ENCODE data around the gene PDE7B. TPM values are rescaled to one million over a fixed set of nuclear protein-coding genes. Genes with fewer than 3 reads are reported as not detected.

PDE7B gene
- total and polyA plus RNA-seq, 9 of the 15 experiments (the other 6 are each of a cell fraction or from before 2014, with no cell fraction given): 0.01 TPM; not detected in 8

- ChIA-PET POLR2A (interaction anchor here (0.9 kb wide), 1 partner anchor 14 kb away, joined by 3 read pairs; no protein-coding TSS in a partner anchor), CTCF (ENCODE audit: low intra/inter-chr PET ratio) (no interaction called here)
- no peak for ATAC-seq
- no peak overlapping the region for H3K27ac ChIP-seq (ENCODE audit: extremely low read depth, low read depth, low read length)
- H3K4me3 ChIP-seq: no peak overlapping the region
- no peak overlapping the region for H3K9ac ChIP-seq (ENCODE audit: insufficient read depth in 1 of 2, low read depth in 2 of 2, low read length in 2 of 2)
- peaks cover 2 to 4% of the 10 kb centered on the region in 2 experiments; a peak in 3 of 5 replicates for H3K27me3 ChIP-seq (ENCODE audit: control insufficient read depth in 2 of 2, insufficient read depth in 2 of 2, low read length in 2 of 2)
- no peaks in the 10 kb centered on the region for H3K4me1 ChIP-seq (replicated peaks in 1 of 2; ENCODE audit: control insufficient read depth in 2 of 2, insufficient read depth in 2 of 2, low read length in 2 of 2)
- no peak for TF ChIP-seq TCFL5 (CRISPR knock-in tag; conservative IDR thresholded peaks at IDR 0.05)
- TF ChIP-seq THRB (CRISPR knock-in tag; conservative IDR thresholded peaks at IDR 0.05): no peak
- no peak for TF ChIP-seq HDAC2 (IDR thresholded peaks at IDR 0.05)
- TF ChIP-seq LCOR (CRISPR knock-in tag; IDR thresholded peaks at IDR 0.05): no peak
- TF ChIP-seq ZNF184 (CRISPR knock-in tag; IDR thresholded peaks at IDR 0.05): no peak
- TF ChIP-seq STAT5B (CRISPR knock-in tag; IDR thresholded peaks at IDR 0.05): no peak
- TF ChIP-seq MAFF (IDR thresholded peaks at IDR 0.05; ENCODE audit: low read length): no peak
- no peak for TF ChIP-seq SMAD4 (CRISPR knock-in tag; conservative IDR thresholded peaks at IDR 0.05)
- TF ChIP-seq CEBPG (CRISPR knock-in tag; IDR thresholded peaks at IDR 0.05): no peak
- no peak for TF ChIP-seq CEBPG (tag; conservative IDR thresholded peaks at IDR 0.05 in 1 of 2, IDR thresholded peaks at IDR 0.05 in 1 of 2)
- TF ChIP-seq ZNF785 (CRISPR knock-in tag; IDR thresholded peaks at IDR 0.05): no peak
- no peak for TF ChIP-seq CHD4 (IDR thresholded peaks at IDR 0.05; ENCODE audit: insufficient read depth, insufficient replicate concordance, low read depth, low read length, poor library complexity, severe bottlenecking)
- TF ChIP-seq ZNF668 (CRISPR knock-in tag; IDR thresholded peaks at IDR 0.05): no peak
- TF ChIP-seq NKRF (IDR thresholded peaks at IDR 0.05; ENCODE audit: borderline replicate concordance): no peak
- TF ChIP-seq ZNF75A (CRISPR knock-in tag; IDR thresholded peaks at IDR 0.05): no peak
- no peak for TF ChIP-seq HNRNPH1 (optimal IDR thresholded peaks at IDR 0.05; ENCODE audit: low read depth, low read length)
- TF ChIP-seq TRIM28 (IDR thresholded peaks at IDR 0.05): no peak
- no peak for TF ChIP-seq PATZ1 (CRISPR knock-in tag; IDR thresholded peaks at IDR 0.05; ENCODE audit: borderline replicate concordance)
- TF ChIP-seq HDAC1 (IDR thresholded peaks at IDR 0.05): no peak
- no peak overlapping the region for H2AFZ ChIP-seq (ENCODE audit: low read depth, low read length)
- no peaks in the 10 kb centered on the region for H3K9me3 ChIP-seq (replicated peaks; ENCODE audit: control insufficient read depth, insufficient read depth, low read depth, low read length)
- H3K4me2 ChIP-seq (ENCODE audit: insufficient read depth, low read length): no peak overlapping the region
- in situ Hi-C loops (cut with MboI): no loop called here
- WGBS (ENCODE audit: insufficient coverage, low coverage, missing lambda C conversion rate): 0% methylated on average over 5 of the region's 5 CpGs
- H3K9me1 ChIP-seq (ENCODE audit: control insufficient read depth, insufficient read depth, low read length): no peaks in the 10 kb centered on the region
- DNase-seq (ENCODE audit: extremely low read depth in 1 of 4, low spot score in 3 of 4): no peak
- BruUV-seq (replicated peaks): no TSS peak
- no peaks in the 10 kb centered on the region for H3K79me2 ChIP-seq (ENCODE audit: control insufficient read depth, insufficient read depth, low read length)
- H4K20me1 ChIP-seq (replicated peaks; ENCODE audit: control insufficient read depth, insufficient read depth, low read length): no peaks in the 10 kb centered on the region
- no peak for FAIRE-seq
- intact Hi-C loops (cut with micrococcal nuclease): no loop called here
- no peaks in the 10 kb centered on the region for H3K36me3 ChIP-seq (ENCODE audit: control insufficient read depth, insufficient read depth, low read length)
These were observed 237.2 kb downstream of the PDE7B start for GRCh38 chr6:136088693-136089092.
